GM18498 (cell line): Measurements from ENCODE around the gene RAI1.

Experiments
- ATAC-seq: cut with Tn5 transposase; IDR thresholded peaks from one replicate; pipeline ENCODE4 v1.9.1; 2021; ENCODE audit warnings: mild to moderate bottlenecking, moderate library complexity; ENCODE audit not compliant: unreplicated experiment

Gene RAI1

DNA sequence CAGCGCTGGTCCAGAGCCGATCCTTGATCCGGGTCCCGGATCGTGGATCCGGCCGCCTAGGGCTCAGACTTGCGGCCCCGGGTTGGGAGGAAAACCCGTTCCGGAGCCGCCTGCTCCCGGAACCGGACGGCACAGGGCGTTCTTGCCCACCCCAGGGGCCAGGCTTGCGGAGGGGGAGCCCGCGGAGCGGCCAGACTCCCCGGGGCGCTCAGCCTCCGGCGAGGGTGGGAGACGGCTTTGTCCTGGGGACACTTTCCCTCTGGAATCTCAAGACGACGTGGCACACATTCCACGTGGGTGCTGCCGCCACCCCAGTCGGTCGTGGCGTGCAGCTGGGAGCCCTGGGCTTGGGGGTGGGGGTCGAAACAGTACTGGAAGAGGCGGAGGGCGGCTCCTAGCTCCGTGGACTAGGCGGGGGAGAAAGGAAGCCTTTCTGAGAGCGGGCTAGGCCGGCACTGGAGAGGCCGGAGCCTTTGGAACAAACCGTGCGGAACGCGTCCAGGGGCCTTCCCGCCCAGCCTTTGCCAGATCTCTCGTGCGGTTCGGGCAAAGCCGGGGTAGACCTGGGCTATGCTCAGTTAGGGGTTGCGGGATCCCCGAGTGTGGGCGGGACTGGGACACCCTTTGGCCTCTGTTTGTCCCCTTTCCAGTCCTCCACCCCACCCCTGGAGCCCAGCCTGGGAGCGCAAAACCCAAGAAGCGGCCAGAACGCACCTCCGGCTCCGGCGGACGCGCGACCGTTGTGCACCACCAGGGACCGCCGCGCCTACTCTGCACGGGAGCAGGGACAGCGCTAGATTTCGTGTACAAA, 129.0 kb downstream of the RAI1 start:
- ATAC-seq: no peak

DNA sequence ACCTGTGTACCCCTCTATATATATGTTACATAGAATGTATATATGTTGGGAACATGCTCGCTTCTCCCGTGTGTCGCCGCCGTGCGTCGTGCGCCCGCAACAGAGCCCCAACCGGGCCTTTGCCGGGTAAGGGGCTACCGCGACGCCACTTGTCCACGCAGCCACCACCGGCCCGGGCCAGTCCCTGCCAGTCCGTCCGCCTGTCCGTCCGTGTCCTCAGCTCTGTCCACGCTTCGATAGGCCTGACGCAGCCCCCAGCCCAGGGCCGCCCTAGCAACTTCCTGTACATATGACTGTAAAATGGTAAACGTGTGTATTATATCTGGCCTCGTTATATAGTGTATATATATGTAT, 129.6 kb downstream of the RAI1 start:
- no peak for ATAC-seq

DNA sequence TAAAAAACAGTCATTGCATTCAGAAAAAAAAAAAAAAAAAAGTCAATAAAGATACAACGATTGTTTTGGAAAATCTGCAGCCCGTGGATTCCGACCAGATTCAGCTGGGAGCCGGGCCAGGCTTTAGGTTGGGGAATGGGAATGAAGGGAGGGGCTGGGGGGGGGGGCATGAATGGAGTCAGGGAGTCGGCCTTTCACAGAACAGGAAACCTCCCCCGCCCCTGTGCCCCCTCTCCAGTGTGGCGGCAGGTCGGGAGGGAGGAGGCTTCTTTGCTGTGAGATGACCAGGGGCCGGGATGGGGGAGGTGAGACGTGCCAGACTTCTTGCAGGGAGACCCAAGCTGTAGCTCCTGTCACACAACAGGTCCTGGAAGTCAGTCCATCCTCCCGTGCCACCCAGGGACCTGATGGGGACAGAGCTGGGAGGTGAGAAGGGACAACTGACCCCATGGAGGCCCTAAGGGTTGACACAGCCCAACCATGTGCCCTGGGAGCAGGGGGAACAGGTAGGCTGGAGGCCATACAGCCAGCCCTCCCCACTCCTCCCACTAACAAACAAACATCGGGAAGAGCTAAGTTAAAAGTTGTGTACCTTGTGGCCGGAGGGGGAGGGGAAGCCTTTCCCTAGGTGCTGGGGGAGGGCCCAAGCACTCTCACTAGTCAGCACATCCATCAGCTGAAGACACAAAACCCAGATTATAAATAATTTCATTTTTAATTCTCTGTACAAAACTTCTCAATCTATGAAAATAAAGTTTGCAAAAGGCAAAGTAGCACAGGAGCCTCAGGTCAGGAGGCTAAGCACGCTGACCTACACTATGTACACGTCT, 130.3 kb downstream of the RAI1 start:
- ATAC-seq: no peak

DNA sequence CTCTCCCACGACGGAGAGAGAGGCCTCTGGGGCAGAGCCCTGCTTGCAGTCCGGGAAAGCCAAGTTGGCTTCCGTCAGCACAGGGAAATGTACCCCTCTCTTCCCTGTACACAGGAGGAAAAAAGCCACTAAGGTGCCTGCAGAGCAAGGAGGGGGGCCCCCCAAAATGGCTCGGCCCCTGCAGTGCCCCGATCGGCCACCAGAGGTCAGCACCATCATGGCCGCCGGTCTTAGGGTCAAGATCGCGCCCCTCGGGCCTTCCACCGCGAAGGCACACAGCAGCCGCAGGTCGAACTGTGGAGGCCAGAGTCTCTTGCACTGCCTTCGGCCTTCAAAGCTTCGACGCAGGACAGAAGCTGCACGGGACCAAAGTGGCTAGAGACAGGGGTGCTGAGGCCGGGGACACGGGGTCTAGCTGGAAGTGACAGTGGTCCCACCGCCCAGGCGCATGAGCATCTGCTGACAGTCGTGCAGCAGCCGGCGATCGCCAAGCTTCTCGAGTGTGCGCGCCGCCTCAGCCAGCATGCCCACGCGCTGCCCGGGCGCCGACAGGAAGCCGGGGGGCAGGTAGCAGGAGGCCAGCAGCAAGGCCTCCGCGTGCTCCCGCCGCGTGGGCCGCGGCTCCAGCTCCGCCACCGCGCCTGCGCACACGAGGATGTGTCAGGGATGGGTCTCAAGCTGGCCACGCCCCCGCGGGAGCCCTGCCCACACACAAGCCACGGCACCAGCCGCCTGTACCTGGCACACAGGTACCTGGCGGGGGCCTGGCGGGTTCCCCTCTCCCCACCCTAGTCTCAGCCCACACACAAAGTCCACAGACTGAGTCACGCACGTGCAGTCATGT, 131.2 kb downstream of the RAI1 start:
- peak; percentile 46 for ATAC-seq

DNA sequence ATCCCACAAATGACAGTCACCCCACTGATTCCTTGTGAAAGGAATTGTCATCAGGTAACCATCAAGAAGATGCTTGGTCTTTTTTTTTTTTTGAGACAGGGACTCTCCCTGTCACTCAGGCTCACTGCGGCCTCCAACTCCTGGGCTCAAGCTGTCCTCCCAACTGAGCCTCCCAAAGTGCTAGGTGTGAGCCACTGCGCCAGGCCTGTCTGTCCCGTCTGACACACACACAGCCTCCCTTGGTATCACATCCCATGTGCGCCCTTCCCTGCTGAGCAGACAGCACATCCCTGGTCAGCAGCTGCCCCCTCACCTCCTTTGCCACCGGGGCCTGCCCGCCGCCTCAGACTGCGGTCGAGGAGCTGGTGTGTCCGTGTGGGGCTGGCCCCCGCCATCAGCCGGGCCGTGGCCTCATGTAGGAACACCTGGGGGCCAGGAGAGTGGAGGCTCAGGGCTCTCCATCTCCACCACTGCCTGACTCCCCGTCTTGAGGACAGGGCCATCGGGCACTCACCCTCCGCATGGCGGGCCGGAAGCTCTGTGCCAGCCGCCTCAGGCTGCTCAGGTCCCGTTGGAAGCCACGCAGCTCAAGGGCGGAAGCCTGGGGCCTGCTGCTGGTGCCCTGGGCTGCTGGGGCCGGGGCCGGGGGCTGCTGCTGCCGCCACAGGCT, 131.9 kb downstream of the RAI1 start:
- no peak for ATAC-seq

DNA sequence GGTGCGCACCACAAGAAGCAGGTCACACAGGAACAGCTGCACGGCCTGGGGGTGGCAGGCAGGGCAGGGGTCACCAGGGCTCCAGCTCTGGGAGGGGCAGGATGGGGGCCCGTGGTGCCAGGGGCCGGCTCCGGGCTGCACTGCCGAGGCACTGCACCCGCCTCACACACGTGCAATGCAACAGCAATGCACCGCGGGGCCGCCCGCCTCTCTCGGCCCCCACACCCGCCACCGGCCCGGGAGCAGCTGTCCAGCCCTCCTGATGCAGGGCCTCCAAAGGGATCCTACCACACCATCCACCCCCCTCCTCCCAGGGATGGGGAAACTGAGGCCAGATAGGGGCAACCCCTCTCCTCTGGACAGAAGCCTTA, 132.5 kb downstream of the RAI1 start:
- no peak for ATAC-seq

DNA sequence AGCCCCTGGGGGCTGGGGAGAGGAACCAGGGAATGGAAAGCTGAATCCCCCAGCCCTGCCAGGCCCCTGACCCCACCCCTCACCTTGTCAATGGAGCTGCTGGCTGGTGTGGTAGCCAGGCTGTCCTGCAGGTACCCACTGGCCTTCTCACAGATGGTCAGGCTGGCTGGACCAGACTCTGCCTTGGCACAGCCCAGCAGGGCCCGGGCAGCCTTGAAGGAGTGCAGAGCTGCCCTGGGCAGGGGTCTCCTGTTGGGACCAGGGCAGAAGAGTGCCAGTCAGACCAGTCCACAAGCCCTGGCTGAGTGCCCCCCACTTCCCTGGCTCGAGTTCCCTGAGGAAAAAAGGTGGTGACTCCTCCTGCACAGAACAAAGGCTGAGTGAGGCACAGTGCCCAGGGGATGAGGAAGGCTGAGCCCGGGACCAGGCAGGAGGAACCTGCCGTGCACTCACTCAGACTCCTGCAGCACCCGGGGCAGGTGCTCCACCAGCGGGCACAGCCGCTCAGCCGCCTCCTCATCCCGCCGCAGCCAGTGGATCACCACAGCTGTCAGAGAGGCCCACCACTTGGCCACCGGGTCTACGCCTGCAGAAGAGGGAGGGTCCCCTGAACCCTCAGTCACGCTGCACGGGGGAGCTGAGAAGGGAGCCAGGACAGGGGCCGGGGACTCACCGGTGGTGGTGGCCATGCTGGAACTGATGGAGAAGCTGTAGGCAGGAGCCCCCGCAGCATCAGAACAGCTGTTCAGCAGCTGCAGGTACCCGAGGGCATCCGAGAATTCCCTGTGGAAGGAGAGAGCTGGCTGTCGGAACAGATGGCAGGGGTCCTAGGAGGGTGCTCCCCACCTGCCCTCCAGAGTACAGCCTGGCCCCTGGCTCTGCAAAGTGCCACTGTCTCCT, 133.2 kb downstream of the RAI1 start:
- ATAC-seq: no peak

DNA sequence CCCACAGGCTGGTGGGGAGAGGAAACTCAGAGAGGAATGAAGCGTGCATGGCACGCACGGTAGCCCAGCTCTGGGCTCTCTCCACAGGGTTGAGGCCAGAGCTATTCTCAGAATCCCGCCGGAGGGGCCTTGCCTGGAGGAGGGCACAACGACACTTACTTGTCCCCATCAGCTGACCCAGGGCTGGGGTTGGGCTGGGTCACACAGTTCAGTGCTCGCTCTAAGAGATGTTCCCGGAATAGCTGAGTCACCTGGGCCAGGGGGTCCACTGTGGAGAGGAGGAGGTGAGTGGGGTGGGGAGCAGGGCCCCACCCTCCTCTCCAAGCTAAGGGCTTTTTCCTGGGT, 133.8 kb downstream of the RAI1 start:
- no peak for ATAC-seq

DNA sequence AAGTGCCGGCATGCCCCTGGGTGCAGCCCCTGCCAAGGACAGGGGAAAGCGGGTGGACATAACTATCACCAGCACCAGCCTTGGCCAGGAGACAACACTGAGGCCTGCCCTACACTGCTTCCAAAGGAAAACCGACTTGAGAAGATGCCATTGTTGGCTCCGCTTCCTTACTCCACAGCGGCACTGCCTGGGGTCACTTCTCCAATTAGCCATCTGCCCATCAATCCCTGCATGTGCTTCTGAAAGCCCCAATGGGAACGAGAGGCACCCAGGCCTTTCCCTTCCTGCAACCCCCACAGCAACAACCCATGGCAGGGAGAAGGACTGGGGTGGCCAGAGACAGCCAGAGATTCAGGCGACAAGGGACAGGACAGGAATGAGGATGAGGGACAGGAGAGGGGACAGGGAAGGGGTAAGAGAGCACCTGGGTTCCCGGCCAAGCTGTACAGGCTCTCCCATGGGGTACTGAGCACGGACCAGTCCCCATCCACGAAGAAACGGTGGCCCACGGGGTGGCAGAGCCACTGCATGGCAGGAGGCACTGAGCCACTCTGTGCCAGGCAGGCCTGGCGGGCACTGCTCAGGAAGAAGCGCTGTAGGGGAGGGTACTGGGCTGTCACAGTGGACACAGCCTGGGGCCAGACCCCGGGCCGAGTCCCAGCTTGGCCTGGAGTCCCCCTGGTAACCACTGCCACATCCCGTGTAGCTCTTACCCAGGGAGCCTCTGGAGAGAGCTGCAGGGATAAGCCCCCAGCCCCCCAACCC, 134.4 kb downstream of the RAI1 start:
- ATAC-seq: no peak

DNA sequence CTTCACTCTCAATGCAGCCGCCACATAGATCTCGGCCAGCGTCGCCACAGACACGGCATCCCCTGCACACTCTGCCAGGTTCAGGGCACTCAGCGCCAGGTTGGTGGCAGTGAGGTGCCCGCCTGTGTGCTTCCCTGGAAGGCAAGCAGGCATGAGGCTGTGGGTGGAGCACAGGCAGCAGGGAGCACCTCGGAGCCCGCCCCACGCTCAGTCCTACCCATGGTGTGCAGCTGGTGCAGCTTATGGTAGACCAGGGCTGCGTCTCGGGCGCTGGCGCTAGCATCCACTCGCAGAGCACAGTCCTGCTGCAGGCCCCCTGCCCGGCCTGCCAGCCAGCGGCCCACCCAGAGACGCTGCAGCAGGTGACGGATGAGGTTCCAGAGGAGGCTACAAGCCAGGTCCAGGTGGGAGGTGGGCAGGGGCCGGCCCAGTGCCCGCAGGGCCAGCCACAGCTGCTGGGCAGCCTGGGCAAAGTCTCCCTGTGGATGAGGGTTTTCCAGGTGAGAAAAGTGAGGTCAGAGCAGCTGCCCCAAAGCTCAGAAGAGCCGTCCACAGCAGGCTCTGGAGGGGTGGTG, 135.1 kb downstream of the RAI1 start:
- ATAC-seq: no peak

DNA sequence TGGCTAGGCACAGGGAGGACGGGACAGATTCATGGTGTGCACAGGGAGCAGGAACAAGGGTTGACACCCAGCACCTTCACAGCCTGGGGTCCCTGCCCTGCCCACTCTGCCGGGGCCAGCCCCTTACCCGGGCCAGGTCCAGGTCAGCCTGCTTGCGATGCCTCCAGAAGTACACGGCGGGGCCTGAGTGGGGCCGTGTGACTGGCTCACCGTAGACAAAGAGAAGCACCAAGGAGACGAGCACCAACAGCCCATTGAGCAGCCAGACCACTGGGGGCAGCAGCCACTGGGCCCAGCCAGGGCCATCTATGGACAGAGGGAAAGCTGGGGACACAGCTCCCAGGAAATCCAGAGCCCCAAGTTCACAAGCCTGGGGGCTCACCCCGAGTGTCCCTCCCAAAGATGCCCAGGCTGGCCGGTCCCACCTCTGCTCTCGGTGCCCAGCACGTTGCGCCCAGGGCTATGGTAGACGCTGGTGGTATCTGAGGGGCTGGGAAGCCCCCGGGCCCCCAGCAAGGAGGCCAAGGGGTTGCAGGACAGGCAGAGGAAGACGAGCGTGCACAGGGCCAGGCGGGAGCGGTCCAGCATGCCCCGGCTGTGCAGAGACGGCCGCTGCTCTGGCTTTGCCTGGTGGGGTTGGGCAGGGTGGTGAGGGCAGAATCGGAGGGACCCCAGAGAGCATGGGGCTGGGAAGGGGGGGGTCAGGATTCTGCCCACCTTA, 135.7 kb downstream of the RAI1 start:
- ATAC-seq: no peak

DNA sequence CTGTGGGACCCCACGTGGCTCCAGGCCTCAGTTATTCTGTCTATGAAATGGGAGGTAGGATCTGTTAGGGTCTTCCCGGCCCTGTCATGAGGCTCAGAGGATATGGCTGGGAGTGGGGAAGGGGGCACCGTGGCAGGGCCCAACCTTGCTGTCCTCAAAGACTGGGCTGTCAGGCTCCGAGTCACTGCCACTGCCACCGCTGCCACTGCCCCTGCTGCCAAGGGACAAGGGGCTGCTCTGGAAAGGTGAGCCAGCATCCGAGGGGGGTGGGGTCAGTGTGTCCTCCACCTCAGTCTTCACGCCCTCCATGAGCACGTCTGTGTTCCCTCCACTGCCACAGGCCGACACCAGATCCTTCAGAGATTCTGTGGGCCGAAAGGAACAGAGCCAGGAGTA, 136.3 kb downstream of the RAI1 start:
- no peak for ATAC-seq

DNA sequence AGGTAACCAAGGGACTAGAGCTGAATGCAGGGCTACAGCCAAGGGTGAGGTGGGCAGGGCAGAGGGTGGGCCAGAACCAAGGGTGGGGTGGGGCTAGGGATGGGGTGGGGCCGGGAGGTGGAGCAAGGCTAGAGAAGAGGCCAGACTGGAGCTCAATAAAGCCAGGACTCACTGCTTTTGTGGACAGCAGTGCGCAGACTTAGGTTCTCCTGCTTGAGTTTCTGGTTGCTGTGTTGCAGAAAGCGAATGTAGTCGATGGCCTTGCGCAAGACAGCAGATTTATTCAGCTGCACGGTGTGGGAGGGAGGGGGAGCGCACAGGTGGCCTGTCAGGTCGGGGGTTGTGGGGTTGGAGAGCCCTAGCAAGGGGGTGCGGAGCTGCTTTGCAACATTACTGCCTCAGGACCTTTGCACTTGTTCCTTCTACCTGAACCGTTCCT, 136.8 kb downstream of the RAI1 start:
- no peak for ATAC-seq

DNA sequence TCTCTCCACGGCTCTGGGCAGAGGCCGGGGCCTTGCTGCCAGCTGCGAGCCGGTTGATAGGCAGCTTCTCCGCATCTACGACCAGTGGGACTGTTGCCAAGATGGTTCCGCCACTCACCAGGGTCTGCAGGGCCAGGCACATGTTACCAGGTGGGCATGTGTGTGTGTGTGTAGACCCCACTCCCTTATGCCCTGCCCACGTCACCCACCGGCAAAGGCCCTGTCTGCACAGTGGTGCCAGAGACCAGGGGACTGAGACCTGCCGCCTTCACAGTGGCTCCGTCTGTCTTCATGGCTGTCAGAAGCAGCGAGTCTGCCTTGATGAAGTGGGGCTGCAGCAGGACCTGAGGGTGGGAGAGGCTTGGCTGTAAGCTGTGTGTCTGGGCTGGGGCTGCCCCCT, 137.9 kb downstream of the RAI1 start:
- no peak for ATAC-seq

DNA sequence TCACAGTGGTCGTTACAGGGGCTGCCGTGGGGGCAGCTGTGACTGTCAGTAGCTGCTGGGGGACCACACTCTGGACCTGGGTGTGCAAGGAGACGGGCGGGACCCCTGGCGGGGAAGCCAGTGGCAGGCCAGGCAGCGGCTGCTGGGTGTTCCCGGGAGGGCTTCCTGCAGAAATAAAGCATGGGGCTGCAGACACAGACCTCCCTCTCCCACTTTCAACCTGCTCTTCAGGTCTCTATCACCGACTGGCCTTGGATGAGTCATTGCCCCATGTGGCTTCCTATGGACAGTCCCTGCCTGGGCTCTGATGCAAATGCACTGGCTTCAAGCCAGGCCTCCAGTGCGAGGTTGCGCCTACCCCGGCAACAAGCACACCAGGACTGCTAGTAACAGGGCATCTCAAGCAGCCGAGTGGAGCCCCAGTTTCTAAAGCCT, 138.3 kb downstream of the RAI1 start:
- ATAC-seq: peak; percentile 47

DNA sequence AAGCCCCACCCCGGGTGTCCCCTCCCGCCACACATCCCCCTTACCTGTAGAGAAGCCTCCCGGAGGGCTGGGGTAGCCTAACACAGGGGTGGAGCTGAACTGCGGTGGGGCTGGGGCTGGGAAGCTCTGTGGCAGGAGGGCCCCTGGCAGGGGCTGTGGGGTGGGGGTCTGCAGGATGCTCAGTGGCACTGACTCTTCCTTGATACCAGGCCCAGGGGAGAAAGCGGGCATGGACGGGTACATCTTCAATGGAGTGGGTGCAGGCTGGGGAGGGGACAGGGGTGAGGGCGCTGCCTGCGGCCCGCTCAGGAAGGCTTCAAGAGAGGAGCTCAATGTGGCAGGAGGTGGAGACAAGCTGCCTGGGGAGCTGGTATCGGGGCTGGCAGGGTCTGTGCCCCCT, 138.8 kb downstream of the RAI1 start:
- no peak for ATAC-seq

DNA sequence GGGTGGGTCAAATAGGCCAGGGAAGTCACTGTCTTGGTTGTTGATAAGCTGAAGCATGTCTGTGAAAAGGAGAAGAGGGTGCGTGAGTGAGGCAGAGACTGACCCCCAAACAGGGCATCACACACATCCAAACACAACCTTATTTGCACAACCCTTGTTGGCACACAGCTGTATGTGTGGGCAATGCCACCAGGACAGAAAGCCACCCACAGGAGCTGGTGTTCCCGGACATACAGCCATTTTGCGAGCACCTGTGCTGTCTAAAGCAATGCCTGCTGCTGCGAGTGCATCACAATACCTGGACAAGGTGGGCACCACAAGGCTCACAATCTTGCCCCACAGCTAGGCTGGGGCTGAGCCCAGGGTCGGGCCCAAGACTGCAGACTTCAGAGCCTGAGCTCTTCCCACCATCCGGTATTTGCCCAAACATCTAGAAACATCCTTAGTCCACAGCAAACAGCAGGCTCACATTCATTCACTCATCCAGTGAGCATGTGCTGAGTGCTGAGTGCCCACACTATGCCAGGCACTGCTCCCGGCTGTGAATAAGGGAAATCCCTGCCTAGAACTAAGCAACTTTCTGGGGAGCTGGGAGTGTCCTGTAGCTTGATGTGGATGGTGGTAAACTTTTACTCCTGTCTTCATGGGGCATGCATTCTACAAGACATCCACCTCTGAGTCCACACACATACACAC, 139.4 kb downstream of the RAI1 start:
- ATAC-seq: no peak

DNA sequence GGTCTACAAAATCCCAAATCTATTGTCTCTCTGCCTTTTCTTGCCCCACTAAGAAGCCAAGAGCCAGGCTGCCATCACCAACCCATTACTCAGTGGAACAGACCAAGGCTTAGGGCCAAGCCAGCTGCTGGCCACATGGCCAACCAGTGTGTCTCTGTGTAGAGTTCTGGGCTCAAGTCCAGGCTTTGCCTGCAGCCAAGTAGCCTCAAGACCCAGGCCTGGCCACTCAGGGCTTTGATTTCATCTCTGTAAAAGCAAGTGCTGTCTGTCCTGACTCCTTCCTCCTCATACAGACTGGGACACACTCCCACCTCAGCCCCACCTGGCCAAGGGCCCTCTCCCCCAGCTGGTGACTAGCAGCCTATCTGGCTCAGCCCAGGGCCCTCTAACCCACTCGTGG, 140.9 kb downstream of the RAI1 start:
- ATAC-seq: no peak
